Panc1 (cell line): ENCODE measurements around the gene NXPH4.

Experiments used
- CTCF ChIP-seq: fragments of 450-650 bp; IDR thresholded peaks from 2 replicates; pipeline ENCODE4 v1.5.1; 2017; ENCODE audit warnings: mild to moderate bottlenecking
- POLR2AphosphoS5 ChIP-seq: IDR thresholded peaks from 2 replicates; pipeline ENCODE4 v1.6.1; 2012; ENCODE audit warnings: mild to moderate bottlenecking, low read depth, low read length, moderate library complexity
- REST ChIP-seq, 2 experiments: IDR thresholded peaks; 2 replicates each; pipeline ENCODE4 v1.6.1; 2011 to 2012; ENCODE audit warnings: low read depth in 2 of 2, control low read depth in 1 of 2, low read length in 1 of 2, mild to moderate bottlenecking in 1 of 2, moderate library complexity in 1 of 2; ENCODE audit not compliant: insufficient read depth in 1 of 2
- SIN3A ChIP-seq: IDR thresholded peaks from 2 replicates; pipeline ENCODE4 v1.6.1; 2012; ENCODE audit warnings: low read depth, mild to moderate bottlenecking, low read length, moderate library complexity, borderline replicate concordance; ENCODE audit not compliant: insufficient read depth
- TCF7L2 ChIP-seq: IDR thresholded peaks from 2 replicates; pipeline ENCODE4 v1.6.1; 2011; ENCODE audit warnings: mild to moderate bottlenecking, low read depth, low read length, inconsistent platforms

- TF ChIP-seq CTCF (no peak), REST (IDR thresholded peaks at IDR 0.05; ENCODE audit: insufficient read depth in 1 of 2, low read depth in 2 of 2, low read length in 1 of 2) (no peak), TCF7L2 (no peak), SIN3A (no peak), POLR2AphosphoS5 (no peak)
These were observed 10.7 kb upstream of the NXPH4 start for GRCh38 chr12:57205931-57206330.
